GM06990 (cell line): ENCODE results near the gene MICAL2.

ENCODE experiments used
- DNase-seq: peaks from one replicate; pipeline ENCODE4 v3.0.0-alpha.2; 2011; ENCODE audit not compliant: insufficient read length; ENCODE audit errors: extremely low read depth
- H3K27me3 ChIP-seq: replicated peaks from 2 replicates; pipeline ENCODE4 v1.6.0; 2011; ENCODE audit warnings: low read length; ENCODE audit not compliant: control insufficient read depth, insufficient read depth
- H3K36me3 ChIP-seq: 2 replicates; pipeline ENCODE4 v1.5.1; 2011; ENCODE audit warnings: low read length; ENCODE audit not compliant: control insufficient read depth, insufficient read depth
- H3K4me3 ChIP-seq: replicated peaks from 2 replicates; pipeline ENCODE4 v1.5.1; 2011; ENCODE audit warnings: low read depth, mild to moderate bottlenecking, control low read depth, low read length
- TF ChIP-seq, protein P1 (sequence below): IDR thresholded peaks from 2 replicates; pipeline ENCODE4 v1.5.1; 2011; ENCODE audit warnings: low read length, control low read depth, mild to moderate bottlenecking, inconsistent platforms; ENCODE audit not compliant: insufficient read depth, poor library complexity, severe bottlenecking

Gene MICAL2

DNA sequence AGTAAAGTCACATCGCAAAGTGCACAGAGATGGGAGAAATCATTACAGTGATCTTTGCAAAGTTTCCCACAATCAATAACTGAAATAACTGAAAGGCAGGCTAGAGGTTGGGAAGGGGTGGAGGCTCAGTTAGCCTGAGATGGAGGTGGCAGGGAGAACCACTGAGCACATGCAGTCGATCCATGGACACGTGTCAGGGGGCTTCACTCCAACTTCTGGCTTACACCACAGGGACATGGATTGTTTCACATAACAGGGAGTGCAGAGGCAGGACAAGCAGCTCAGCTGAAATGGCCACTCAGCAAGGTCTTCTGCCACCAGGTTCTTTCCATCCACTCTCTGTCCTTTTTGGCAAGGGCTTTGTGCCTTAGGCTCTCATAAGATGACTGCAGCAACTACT, 35.1 kb upstream of the MICAL2 start:
- H3K4me3 ChIP-seq = no peak overlapping the region
- no peak for DNase-seq
- H3K27me3 ChIP-seq = peaks cover 1% of the 10 kb centered on the region
- TF ChIP-seq, protein P1, sequence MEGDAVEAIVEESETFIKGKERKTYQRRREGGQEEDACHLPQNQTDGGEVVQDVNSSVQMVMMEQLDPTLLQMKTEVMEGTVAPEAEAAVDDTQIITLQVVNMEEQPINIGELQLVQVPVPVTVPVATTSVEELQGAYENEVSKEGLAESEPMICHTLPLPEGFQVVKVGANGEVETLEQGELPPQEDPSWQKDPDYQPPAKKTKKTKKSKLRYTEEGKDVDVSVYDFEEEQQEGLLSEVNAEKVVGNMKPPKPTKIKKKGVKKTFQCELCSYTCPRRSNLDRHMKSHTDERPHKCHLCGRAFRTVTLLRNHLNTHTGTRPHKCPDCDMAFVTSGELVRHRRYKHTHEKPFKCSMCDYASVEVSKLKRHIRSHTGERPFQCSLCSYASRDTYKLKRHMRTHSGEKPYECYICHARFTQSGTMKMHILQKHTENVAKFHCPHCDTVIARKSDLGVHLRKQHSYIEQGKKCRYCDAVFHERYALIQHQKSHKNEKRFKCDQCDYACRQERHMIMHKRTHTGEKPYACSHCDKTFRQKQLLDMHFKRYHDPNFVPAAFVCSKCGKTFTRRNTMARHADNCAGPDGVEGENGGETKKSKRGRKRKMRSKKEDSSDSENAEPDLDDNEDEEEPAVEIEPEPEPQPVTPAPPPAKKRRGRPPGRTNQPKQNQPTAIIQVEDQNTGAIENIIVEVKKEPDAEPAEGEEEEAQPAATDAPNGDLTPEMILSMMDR = no peak
- H3K36me3 ChIP-seq = no peaks in the 10 kb centered on the region

DNA sequence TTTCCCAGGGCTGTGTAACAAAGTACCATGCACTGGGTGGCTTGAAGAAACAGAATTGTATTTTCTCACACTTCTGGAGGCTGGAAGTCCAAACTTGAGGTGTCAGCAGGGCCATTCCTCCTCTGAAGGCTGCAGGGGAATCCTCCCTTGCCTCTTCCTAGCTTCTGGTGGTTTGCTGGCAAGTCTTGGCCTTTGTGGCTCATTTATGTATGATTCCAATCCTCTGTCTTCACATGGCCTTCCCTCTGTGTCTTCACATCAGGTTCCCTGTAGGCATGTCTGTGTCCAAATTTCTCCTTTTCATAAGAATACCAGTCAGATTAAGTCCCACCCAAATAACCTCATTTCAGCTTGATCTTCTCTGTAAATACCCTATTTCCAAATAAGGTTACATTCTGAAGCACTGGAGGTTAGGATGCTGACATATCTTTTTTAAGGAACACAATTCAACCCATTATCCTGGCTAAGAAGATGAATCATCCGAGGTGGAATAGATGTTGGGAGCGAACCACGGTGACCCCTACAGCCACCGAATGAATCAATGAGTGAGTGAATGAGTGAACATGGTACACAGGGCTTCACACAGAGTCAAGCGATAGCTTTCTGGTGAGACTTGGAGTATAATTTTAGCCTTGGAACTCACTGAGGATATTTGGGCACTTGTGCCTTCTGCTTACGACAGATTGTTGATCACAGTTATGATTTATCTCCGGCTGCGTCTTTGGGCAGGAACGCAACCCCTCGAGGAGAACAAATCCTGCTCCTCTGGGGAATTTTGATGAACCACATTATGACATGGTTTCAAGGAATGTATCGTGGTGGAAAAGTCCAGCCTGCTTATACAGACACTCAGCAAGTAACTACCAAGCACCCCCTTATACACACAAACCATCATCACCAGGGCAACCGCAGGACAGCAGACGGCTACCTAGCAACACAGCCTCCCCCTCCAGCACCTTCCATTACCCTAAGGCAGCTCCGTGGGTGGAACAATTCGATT, 34.3 kb upstream of the MICAL2 start:
- no peaks in the 10 kb centered on the region for H3K36me3 ChIP-seq
- H3K4me3 ChIP-seq = no peak overlapping the region
- DNase-seq = no peak
- TF ChIP-seq, protein P1 = no peak
- H3K27me3 ChIP-seq = peaks cover 1% of the 10 kb centered on the region

DNA sequence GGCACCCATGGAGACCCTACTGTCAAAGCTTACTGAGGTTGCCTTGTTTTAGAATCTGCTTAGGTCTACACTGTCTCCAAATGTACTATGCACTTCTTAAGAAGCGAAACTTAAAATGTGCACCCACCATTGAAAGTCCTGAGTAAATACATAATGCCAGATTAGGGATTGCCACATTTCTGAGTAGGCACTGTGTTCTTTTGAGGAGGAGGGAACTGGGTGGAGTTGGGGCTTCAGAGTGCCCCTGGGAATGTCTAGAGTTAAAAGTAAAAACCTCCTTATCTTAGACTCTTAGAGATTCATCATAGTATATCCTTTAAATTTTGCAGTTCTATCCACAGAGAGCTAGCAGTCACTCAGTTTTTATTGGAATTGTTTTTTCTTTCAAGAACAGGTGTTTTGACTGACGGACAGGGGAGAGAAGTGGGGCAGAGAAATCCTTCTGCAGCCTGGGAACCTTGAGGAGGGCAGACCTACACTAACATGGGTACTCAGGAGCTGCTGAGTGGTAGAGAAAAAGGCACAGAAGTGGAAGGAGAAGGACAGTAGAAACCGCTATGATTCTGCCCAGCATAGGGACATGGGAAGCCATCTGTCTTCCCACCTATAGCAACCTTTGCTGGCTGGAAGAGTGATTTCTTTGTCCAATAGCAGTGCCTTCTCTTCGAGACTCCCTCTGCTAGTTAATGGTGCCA, 33.4 kb upstream of the MICAL2 start:
- H3K4me3 ChIP-seq = no peak overlapping the region
- no peak for DNase-seq
- no peaks in the 10 kb centered on the region for H3K36me3 ChIP-seq
- TF ChIP-seq, protein P1 = no peak
- H3K27me3 ChIP-seq = peaks cover 1% of the 10 kb centered on the region

DNA sequence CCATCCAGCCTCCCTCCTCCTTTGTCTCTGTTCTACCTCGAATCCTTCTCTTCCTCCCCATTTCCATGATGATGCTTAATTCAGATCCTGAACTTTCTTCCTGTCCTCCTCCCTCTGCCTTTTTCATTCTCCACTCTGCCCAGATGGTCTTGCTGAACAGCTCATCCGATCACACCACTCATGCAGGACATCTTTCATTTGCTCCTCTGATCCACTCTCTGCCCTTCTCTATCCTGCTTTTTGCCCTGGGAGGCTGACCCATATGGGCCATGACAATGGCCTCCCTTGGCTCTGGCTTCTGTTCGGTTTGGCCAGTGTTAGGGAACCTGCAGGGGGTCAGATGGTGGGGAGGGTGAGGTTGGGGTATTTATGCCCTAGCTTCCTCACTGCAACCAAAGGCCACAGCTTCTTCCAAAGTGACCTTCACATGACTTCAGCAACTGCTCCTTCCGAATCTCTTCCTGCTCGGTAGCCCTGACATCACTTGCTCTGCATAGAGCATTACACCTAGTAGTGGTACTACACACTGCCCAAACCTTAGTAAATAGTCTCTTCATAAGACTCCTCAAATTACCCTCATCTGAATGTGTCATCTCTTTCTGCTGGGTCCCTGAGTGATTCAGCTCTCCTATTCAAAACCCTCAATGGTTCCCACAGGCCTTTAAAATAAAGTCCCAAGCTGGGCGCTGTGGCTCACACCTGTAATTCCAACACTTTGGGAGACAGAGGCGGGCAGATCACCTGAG, 32.7 kb upstream of the MICAL2 start:
- no peak for DNase-seq
- H3K36me3 ChIP-seq = no peaks in the 10 kb centered on the region
- TF ChIP-seq, protein P1 = no peak
- no peak overlapping the region for H3K4me3 ChIP-seq
- H3K27me3 ChIP-seq = peaks cover 1% of the 10 kb centered on the region

DNA sequence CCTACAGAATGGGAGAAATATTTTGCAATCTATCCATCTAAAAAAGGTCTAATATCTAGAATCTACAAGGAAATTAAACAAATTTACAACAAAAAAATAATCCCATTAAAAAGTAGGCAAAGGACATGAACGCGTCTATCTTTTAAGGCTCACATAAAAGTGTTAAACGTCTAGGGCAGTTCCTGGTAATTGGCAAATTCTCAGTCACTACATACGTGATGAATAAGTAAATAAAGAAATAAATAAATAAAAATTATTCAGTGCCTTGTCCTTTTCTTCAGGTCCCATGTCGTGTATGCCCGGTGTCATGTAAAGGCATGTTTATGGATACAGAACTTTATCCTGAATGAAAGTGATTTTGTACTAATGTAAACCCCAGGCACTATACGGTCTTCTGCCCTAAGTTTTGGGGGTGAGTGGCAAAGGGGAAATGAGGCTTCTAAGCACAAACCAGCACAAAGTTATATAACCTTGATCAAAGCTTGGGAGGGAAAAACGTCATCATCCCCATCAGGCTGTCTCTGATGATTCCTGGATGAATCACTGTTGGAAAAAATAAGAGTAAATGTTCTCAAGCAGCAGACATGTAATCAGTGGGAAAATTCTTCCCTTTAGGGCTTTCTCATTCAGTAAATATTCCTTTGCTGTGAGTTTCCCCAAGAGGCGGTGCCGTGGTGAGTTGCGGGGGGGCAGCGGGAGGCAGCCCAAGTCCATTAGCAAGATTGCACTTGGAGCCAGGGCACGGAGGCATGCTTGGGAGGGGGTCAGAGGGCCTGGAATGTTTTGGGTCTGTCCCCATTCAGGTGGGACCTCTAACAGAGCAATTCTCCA, 30.4 kb upstream of the MICAL2 start:
- Histone ChIP-seq H3K36me3 (no peaks in the 10 kb centered on the region), H3K27me3 (peaks cover 1% of the 10 kb centered on the region), H3K4me3 (no peak overlapping the region)
- TF ChIP-seq, protein P1 = no peak
- no peak for DNase-seq
